HEK293 (cell line): Measurements from ENCODE around the gene BMAL2.

ENCODE experiments used
- CTCF ChIA-PET: fragments of 350-600 bp; formaldehyde crosslinking; extraction: SDS; loops from one replicate; lab custom pipeline; 2021; ENCODE audit warnings: antibody characterized with exemption; lab: Yijun Ruan, JAX
- POLR2A ChIA-PET: fragments of 300-600 bp; formaldehyde crosslinking; extraction: SDS; loops from one replicate; lab custom pipeline; 2020; ENCODE audit warnings: antibody characterized with exemption, inconsistent platforms; lab: Yijun Ruan, JAX
- H3K27ac ChIP-seq: fragments of 200-500 bp; sonication (Bioruptor generic); 2 replicates; pipeline ENCODE4 v1.5.1; 2014; ENCODE audit warnings: low read depth, low read length, control low read depth, inconsistent platforms; ENCODE audit errors: extremely low read depth
- H3K36me3 ChIP-seq, 2 experiments: fragments of 200-500 bp in 1 of 2; sonication (Bioruptor generic) in 1 of 2; 1 replicate in 1 of 2; 2 replicates in 1 of 2; pipeline ENCODE4 v1.5.1; 2014 to 2017; ENCODE audit warnings: inconsistent platforms in 2 of 2, low read length in 2 of 2; ENCODE audit not compliant: control insufficient read depth in 2 of 2, insufficient read depth in 1 of 2
- H3K4me1 ChIP-seq: fragments of 200-500 bp; sonication (Bioruptor generic); 2 replicates; pipeline ENCODE4 v1.5.1; 2014; ENCODE audit warnings: mild to moderate bottlenecking, low read length, inconsistent platforms; ENCODE audit not compliant: control insufficient read depth, insufficient read depth
- H3K4me3 ChIP-seq: 2 replicates; pipeline ENCODE4 v1.5.1; 2011; ENCODE audit warnings: low read depth, mild to moderate bottlenecking, control low read depth, low read length, moderate library complexity
- H3K9me3 ChIP-seq: fragments of 200-500 bp; sonication (Bioruptor generic); 2 replicates; pipeline ENCODE4 v1.5.1; 2014; ENCODE audit warnings: low read depth, low read length, inconsistent platforms; ENCODE audit not compliant: control insufficient read depth, insufficient read depth
- BCL11A ChIP-seq: fragments of 450-650 bp; formaldehyde crosslinking; IDR thresholded peaks from 2 replicates; pipeline ENCODE4 v1.5.1; 2016; ENCODE audit warnings: low read depth, missing biosample characterization, missing genetic modification characterization
- BCL11B ChIP-seq: fragments of 450-650 bp; formaldehyde crosslinking; IDR thresholded peaks from 2 replicates; pipeline ENCODE4 v1.5.1; 2016; ENCODE audit warnings: low read depth, missing biosample characterization, missing genetic modification characterization
- FEZF1 ChIP-seq: fragments of 450-650 bp; formaldehyde crosslinking; IDR thresholded peaks from 2 replicates; pipeline ENCODE4 v1.5.1; 2016; ENCODE audit warnings: missing biosample characterization, missing genetic modification characterization
- IKZF3 ChIP-seq: fragments of 450-650 bp; IDR thresholded peaks from 2 replicates; pipeline ENCODE4 v1.5.0; 2018; ENCODE audit warnings: missing biosample characterization, mild to moderate bottlenecking, missing genetic modification characterization, moderate library complexity
- KLF17 ChIP-seq: fragments of 450-650 bp; formaldehyde crosslinking; IDR thresholded peaks from 2 replicates; pipeline ENCODE4 v1.5.1; 2016; ENCODE audit warnings: missing biosample characterization, missing genetic modification characterization
- KLF7 ChIP-seq: fragments of 450-650 bp; formaldehyde crosslinking; IDR thresholded peaks from 2 replicates; pipeline ENCODE4 v1.5.1; 2016; ENCODE audit warnings: missing biosample characterization, missing genetic modification characterization, borderline replicate concordance
- SP7 ChIP-seq: fragments of 450-650 bp; formaldehyde crosslinking; IDR thresholded peaks from 2 replicates; pipeline ENCODE4 v1.5.1; 2016; ENCODE audit warnings: missing biosample characterization, missing genetic modification characterization
- ZBTB17 ChIP-seq: fragments of 450-650 bp; formaldehyde crosslinking; IDR thresholded peaks from 2 replicates; pipeline ENCODE4 v1.5.1; 2016; ENCODE audit warnings: missing biosample characterization, missing genetic modification characterization
- ZBTB20 ChIP-seq: fragments of 450-650 bp; formaldehyde crosslinking; IDR thresholded peaks from 2 replicates; pipeline ENCODE4 v1.5.1; 2016; ENCODE audit warnings: missing biosample characterization, missing genetic modification characterization
- ZBTB48 ChIP-seq: fragments of 450-650 bp; formaldehyde crosslinking; IDR thresholded peaks from 2 replicates; pipeline ENCODE4 v1.5.1; 2016; ENCODE audit warnings: missing biosample characterization, missing genetic modification characterization
- ZEB2 ChIP-seq: fragments of 450-650 bp; formaldehyde crosslinking; IDR thresholded peaks from 2 replicates; pipeline ENCODE4 v1.5.1; 2016; ENCODE audit warnings: missing biosample characterization, missing genetic modification characterization
- ZNF133 ChIP-seq: fragments of 450-650 bp; formaldehyde crosslinking; IDR thresholded peaks from 2 replicates; pipeline ENCODE4 v1.5.1; 2016; ENCODE audit warnings: missing biosample characterization, missing genetic modification characterization
- ZNF223 ChIP-seq: fragments of 450-650 bp; formaldehyde crosslinking; IDR thresholded peaks from 2 replicates; pipeline ENCODE4 v1.5.1; 2016; ENCODE audit warnings: missing biosample characterization, missing genetic modification characterization
- ZNF239 ChIP-seq: fragments of 450-650 bp; formaldehyde crosslinking; IDR thresholded peaks from 2 replicates; pipeline ENCODE4 v1.5.1; 2016; ENCODE audit warnings: missing biosample characterization, missing genetic modification characterization
- ZNF335 ChIP-seq: fragments of 450-650 bp; formaldehyde crosslinking; conservative IDR thresholded peaks from 2 replicates; pipeline ENCODE4 v1.5.1; 2016; ENCODE audit warnings: missing biosample characterization, missing genetic modification characterization
- ZNF366 ChIP-seq: fragments of 450-650 bp; formaldehyde crosslinking; conservative IDR thresholded peaks from 2 replicates; pipeline ENCODE4 v1.5.1; 2016; ENCODE audit warnings: missing biosample characterization, missing genetic modification characterization
- ZNF394 ChIP-seq: fragments of 450-650 bp; formaldehyde crosslinking; IDR thresholded peaks from 2 replicates; pipeline ENCODE4 v1.5.1; 2016; ENCODE audit warnings: missing biosample characterization, missing genetic modification characterization, mild to moderate bottlenecking, moderate library complexity, borderline replicate concordance
- ZNF433 ChIP-seq: fragments of 450-650 bp; formaldehyde crosslinking; IDR thresholded peaks from 2 replicates; pipeline ENCODE4 v1.5.1; 2016; ENCODE audit warnings: missing biosample characterization, missing genetic modification characterization, low read depth
- ZNF549 ChIP-seq: fragments of 450-650 bp; IDR thresholded peaks from 2 replicates; pipeline ENCODE4 v1.5.1; 2018; ENCODE audit warnings: missing biosample characterization, missing genetic modification characterization, mild to moderate bottlenecking, inconsistent platforms, moderate library complexity
- ZNF561 ChIP-seq: fragments of 450-650 bp; IDR thresholded peaks from 2 replicates; pipeline ENCODE4 v1.5.1; 2018; ENCODE audit warnings: missing biosample characterization, missing genetic modification characterization, borderline replicate concordance
- ZNF585B ChIP-seq: fragments of 450-650 bp; formaldehyde crosslinking; IDR thresholded peaks from 2 replicates; pipeline ENCODE4 v1.5.1; 2016; ENCODE audit warnings: missing biosample characterization, missing genetic modification characterization
- ZNF639 ChIP-seq: fragments of 450-650 bp; formaldehyde crosslinking; IDR thresholded peaks from 2 replicates; pipeline ENCODE4 v1.5.1; 2016; ENCODE audit warnings: missing biosample characterization, missing genetic modification characterization
- ZNF660 ChIP-seq: fragments of 450-650 bp; IDR thresholded peaks from 2 replicates; pipeline ENCODE4 v1.5.1; 2018; ENCODE audit warnings: missing biosample characterization, mild to moderate bottlenecking, missing genetic modification characterization
- ZNF677 ChIP-seq: fragments of 450-650 bp; IDR thresholded peaks from 2 replicates; pipeline ENCODE4 v1.5.0; 2018; ENCODE audit warnings: missing biosample characterization, mild to moderate bottlenecking, missing genetic modification characterization, moderate library complexity
- ZNF707 ChIP-seq: fragments of 450-650 bp; formaldehyde crosslinking; IDR thresholded peaks from 2 replicates; pipeline ENCODE4 v1.5.1; 2016; ENCODE audit warnings: missing biosample characterization, missing genetic modification characterization
- ZNF777 ChIP-seq: fragments of 450-650 bp; formaldehyde crosslinking; IDR thresholded peaks from 2 replicates; pipeline ENCODE4 v1.5.1; 2017; ENCODE audit warnings: missing biosample characterization, missing genetic modification characterization, borderline replicate concordance
- ZNF785 ChIP-seq: fragments of 450-650 bp; formaldehyde crosslinking; IDR thresholded peaks from 2 replicates; pipeline ENCODE4 v1.5.1; 2016; ENCODE audit warnings: missing biosample characterization, missing genetic modification characterization
- ZSCAN23 ChIP-seq: fragments of 450-650 bp; formaldehyde crosslinking; IDR thresholded peaks from 2 replicates; pipeline ENCODE4 v1.5.1; 2016; ENCODE audit warnings: missing biosample characterization, missing genetic modification characterization
- ZXDB ChIP-seq: fragments of 450-650 bp; formaldehyde crosslinking; IDR thresholded peaks from 2 replicates; pipeline ENCODE4 v1.5.1; 2016; ENCODE audit warnings: missing biosample characterization, missing genetic modification characterization
- TF ChIP-seq, protein P1 (sequence below): fragments of 450-650 bp; formaldehyde crosslinking; conservative IDR thresholded peaks from 2 replicates; pipeline ENCODE4 v1.5.1; 2016; ENCODE audit warnings: low read depth, missing biosample characterization, missing genetic modification characterization
- TF ChIP-seq, protein P2 (sequence below): fragments of 450-650 bp; formaldehyde crosslinking; IDR thresholded peaks from 2 replicates; pipeline ENCODE4 v1.5.1; 2017; ENCODE audit warnings: missing biosample characterization, missing genetic modification characterization

BMAL2 gene

GRCh38 chr12:27332407-27332713, 276 bp upstream of the BMAL2 start:
- H3K4me3 ChIP-seq = peak overlapping the region; percentile 73
- TF ChIP-seq ZNF394 (tag by site-specific recombination) = no peak
- 0 out of 2 replicates have a peak, but pooled peaks have one; percentile 44 for TF ChIP-seq ZNF639 (tag by site-specific recombination)
- TF ChIP-seq ZNF785 = no peak
- TF ChIP-seq ZNF223 = no peak
- peak; percentile 93; the same call in 1 of the 2 replicates for TF ChIP-seq ZXDB (tag by site-specific recombination)
- peak; percentile 62 for TF ChIP-seq ZNF335 (tag by site-specific recombination)
- peak; percentile 68; the same call in 1 of the 2 replicates for TF ChIP-seq ZEB2
- TF ChIP-seq KLF7 (tag by site-specific recombination) = no peak
- TF ChIP-seq BCL11A (tag by site-specific recombination) = no peak
- no peak for TF ChIP-seq ZNF561 (tag by site-specific recombination)
- peak; percentile 64; the same call in 1 of the 2 replicates for TF ChIP-seq ZBTB20 (tag by site-specific recombination)
- TF ChIP-seq, protein P1, sequence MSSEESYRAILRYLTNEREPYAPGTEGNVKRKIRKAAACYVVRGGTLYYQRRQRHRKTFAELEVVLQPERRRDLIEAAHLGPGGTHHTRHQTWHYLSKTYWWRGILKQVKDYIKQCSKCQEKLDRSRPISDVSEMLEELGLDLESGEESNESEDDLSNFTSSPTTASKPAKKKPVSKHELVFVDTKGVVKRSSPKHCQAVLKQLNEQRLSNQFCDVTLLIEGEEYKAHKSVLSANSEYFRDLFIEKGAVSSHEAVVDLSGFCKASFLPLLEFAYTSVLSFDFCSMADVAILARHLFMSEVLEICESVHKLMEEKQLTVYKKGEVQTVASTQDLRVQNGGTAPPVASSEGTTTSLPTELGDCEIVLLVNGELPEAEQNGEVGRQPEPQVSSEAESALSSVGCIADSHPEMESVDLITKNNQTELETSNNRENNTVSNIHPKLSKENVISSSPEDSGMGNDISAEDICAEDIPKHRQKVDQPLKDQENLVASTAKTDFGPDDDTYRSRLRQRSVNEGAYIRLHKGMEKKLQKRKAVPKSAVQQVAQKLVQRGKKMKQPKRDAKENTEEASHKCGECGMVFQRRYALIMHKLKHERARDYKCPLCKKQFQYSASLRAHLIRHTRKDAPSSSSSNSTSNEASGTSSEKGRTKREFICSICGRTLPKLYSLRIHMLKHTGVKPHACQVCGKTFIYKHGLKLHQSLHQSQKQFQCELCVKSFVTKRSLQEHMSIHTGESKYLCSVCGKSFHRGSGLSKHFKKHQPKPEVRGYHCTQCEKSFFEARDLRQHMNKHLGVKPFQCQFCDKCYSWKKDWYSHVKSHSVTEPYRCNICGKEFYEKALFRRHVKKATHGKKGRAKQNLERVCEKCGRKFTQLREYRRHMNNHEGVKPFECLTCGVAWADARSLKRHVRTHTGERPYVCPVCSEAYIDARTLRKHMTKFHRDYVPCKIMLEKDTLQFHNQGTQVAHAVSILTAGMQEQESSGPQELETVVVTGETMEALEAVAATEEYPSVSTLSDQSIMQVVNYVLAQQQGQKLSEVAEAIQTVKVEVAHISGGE (tag by site-specific recombination) = no peak
- no peak for TF ChIP-seq ZNF707 (tag by site-specific recombination)
- TF ChIP-seq ZNF366 (tag by site-specific recombination) = peak; percentile 51; the same call in 1 of the 2 replicates
- TF ChIP-seq KLF17 (tag by site-specific recombination) = peak; percentile 40; the same call in 1 of the 2 replicates
- TF ChIP-seq ZSCAN23 (tag by site-specific recombination) = no peak
- no peak for TF ChIP-seq BCL11B (tag by site-specific recombination)
- no peak for TF ChIP-seq ZNF239 (tag by site-specific recombination)
- no peak for TF ChIP-seq ZNF549
- TF ChIP-seq ZNF660 (tag by site-specific recombination) = no peak
- TF ChIP-seq ZNF433 = no peak
- TF ChIP-seq, protein P2, sequence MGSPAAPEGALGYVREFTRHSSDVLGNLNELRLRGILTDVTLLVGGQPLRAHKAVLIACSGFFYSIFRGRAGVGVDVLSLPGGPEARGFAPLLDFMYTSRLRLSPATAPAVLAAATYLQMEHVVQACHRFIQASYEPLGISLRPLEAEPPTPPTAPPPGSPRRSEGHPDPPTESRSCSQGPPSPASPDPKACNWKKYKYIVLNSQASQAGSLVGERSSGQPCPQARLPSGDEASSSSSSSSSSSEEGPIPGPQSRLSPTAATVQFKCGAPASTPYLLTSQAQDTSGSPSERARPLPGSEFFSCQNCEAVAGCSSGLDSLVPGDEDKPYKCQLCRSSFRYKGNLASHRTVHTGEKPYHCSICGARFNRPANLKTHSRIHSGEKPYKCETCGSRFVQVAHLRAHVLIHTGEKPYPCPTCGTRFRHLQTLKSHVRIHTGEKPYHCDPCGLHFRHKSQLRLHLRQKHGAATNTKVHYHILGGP (tag by site-specific recombination) = no peak
- no peak for TF ChIP-seq IKZF3 (tag by site-specific recombination)
- TF ChIP-seq ZNF677 = no peak
- 0 out of 2 replicates have a peak, but pooled peaks have one; percentile 38 for TF ChIP-seq ZNF777
- peak; percentile 75 for TF ChIP-seq ZBTB17 (tag by site-specific recombination)
- 0 out of 2 replicates have a peak, but pooled peaks have one; percentile 31 for TF ChIP-seq ZBTB48 (tag by site-specific recombination)
- TF ChIP-seq SP7 = peak; percentile 70
- no peak for TF ChIP-seq ZNF585B (tag by site-specific recombination)
- no peak for TF ChIP-seq ZNF133 (tag by site-specific recombination)
- TF ChIP-seq FEZF1 (tag by site-specific recombination) = 0 out of 2 replicates have a peak, but pooled peaks have one; percentile 38
- H3K4me1 ChIP-seq = 0 out of 2 replicates have a peak, but pooled peaks cover 2% of the 10 kb centered on the region
- peaks cover 0 to 4% of the 10 kb centered on the region in 2 experiments; a peak in 2 of 3 replicates for H3K36me3 ChIP-seq
- peak overlapping the region; percentile 82; the same call in 1 of the 2 replicates for H3K27ac ChIP-seq
- no peaks in the 10 kb centered on the region for H3K9me3 ChIP-seq
- ChIA-PET POLR2A (interaction anchor here (0.5 to 1.9 kb wide), 2 partner anchors 12 to 302 kb away, joined by 7 read pairs; no protein-coding TSS in a partner anchor), CTCF (interaction anchor here (0.5 to 1.0 kb wide), 3 partner anchors 8 to 33 kb away, joined by 3 to 4 read pairs (median 3); no protein-coding TSS in a partner anchor)
